Measurements from ENCODE around the gene CCDC150. TPM values are rescaled to one million over a fixed set of nuclear protein-coding genes. Genes with fewer than 3 reads are reported as not detected.
"Not testable (repeated sequence)": the region's sequence is repeated elsewhere in the genome, so short reads cannot be mapped to it uniquely, and the experiment has no call there.

The CCDC150 gene
- total RNA-seq, 2 experiments from 2014 or later, result 18.6 to 30.6 TPM

DNA sequence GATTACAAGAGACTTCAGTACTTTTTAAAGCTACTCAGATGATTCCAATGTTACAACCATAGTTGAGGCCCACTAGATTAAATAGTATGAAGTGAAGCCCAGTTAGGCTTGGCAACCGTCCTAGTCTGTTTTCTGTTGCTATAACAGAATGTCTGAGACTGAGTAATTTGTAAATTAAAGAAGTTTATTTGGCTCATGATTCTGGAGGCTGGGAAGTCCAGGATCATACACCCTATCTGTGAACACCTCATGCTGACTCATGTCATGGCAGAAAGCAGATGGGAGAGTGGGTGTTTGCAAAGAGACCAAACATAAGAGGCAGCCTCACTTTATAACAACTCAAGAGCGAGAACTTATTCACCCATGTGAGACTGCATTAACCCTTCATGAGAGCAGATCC, 63.1 kb downstream of the CCDC150 start:
- H3K9me3 Mint-ChIP-seq (ENCODE audit: low read depth), result no peaks in the 10 kb centered on the region
- H3K4me3 Mint-ChIP-seq, result no peak overlapping the region
- peaks cover 19% of the 10 kb centered on the region for H3K36me3 Mint-ChIP-seq
- H3K27ac Mint-ChIP-seq, result no peak overlapping the region
- ATAC-seq, result no peak
- no peaks in the 10 kb centered on the region for H3K27me3 Mint-ChIP-seq
- no peak for DNase-seq
- CTCF ChIA-PET, result no interaction called here
- peaks cover 2% of the 10 kb centered on the region for H3K4me1 Mint-ChIP-seq

GRCh38 chr2:196703695-196704094, 64.2 kb downstream of the CCDC150 start:
- Mint-ChIP-seq H3K4me1 (peaks cover 2% of the 10 kb centered on the region), H3K27ac (no peak overlapping the region), H3K27me3 (no peaks in the 10 kb centered on the region), H3K9me3 (ENCODE audit: low read depth) (no peaks in the 10 kb centered on the region), H3K36me3 (peaks cover 22% of the 10 kb centered on the region), H3K4me3 (no peak overlapping the region)
- DNase-seq, result no peak
- CTCF ChIA-PET, result no interaction called here
- no peak for ATAC-seq

- not testable (repeated sequence) for ATAC-seq; H3K27me3 Mint-ChIP-seq; H3K9me3 Mint-ChIP-seq (ENCODE audit: low read depth); DNase-seq; H3K4me3 Mint-ChIP-seq; H3K27ac Mint-ChIP-seq; H3K4me1 Mint-ChIP-seq
- peaks cover 34% of the 10 kb centered on the region for H3K36me3 Mint-ChIP-seq
- CTCF ChIA-PET, result interaction anchor here (1.1 kb wide), 1 partner anchor 9 kb away, joined by 3 read pairs; no protein-coding TSS in a partner anchor
These were observed 70.5 kb downstream of the CCDC150 start for GRCh38 chr2:196710056-196710455.

- H3K9me3 Mint-ChIP-seq (ENCODE audit: low read depth), result peaks cover 4% of the 10 kb centered on the region
- H3K36me3 Mint-ChIP-seq, result peaks cover 31% of the 10 kb centered on the region
- no peak overlapping the region for H3K27ac Mint-ChIP-seq
- no peaks in the 10 kb centered on the region for H3K27me3 Mint-ChIP-seq
- ATAC-seq (no peak), DNase-seq (no peak)
- H3K4me1 Mint-ChIP-seq, result no peaks in the 10 kb centered on the region
- CTCF ChIA-PET, result no interaction called here
- no peak overlapping the region for H3K4me3 Mint-ChIP-seq
These were observed 72.1 kb downstream of the CCDC150 start for GRCh38 chr2:196711625-196712024.

- no peak overlapping the region for H3K27ac Mint-ChIP-seq
- no peak for DNase-seq
- no peaks in the 10 kb centered on the region for H3K4me1 Mint-ChIP-seq
- H3K9me3 Mint-ChIP-seq (ENCODE audit: low read depth), result peaks cover 4% of the 10 kb centered on the region
- H3K4me3 Mint-ChIP-seq, result no peak overlapping the region
- peaks cover 26% of the 10 kb centered on the region for H3K36me3 Mint-ChIP-seq
- CTCF ChIA-PET, result no interaction called here
- no peak for ATAC-seq
- no peaks in the 10 kb centered on the region for H3K27me3 Mint-ChIP-seq
These were observed 73.4 kb downstream of the CCDC150 start for GRCh38 chr2:196712867-196713266.

DNA sequence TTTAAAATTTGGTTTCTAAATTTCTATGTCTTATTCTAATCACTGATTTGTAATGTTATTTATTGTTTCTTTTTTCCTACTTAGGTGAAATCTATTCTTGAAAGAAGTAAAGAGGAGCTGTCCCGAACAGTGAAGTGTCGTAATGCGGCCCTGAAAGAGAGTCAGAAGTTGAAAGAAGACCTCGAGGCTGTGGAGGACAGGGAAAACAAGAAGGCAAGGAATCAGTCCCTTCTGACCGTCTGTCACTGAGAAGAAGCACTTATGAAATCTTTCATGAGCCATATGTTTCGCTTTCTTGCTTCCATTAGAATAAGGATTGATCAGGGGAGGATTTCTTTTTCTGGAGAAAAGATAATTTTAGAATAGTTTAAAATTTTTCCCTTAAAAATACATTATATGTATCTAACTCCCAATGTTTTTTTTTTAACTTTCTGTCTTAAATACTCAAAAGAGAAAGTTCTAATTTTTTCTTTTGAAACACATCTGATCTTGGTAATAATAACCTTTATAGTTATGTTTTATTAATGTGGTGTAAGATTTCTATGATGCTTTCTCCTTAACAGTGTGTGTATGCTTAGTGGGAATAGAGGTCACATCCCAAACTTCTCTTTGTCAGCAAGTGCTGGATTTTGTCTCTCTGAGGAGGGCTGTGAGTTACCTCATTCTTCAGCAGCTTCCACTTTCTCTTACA, 79.0 kb downstream of the CCDC150 start:
- H3K9me3 Mint-ChIP-seq (ENCODE audit: low read depth), result no peaks in the 10 kb centered on the region
- no peak for ATAC-seq
- H3K27ac Mint-ChIP-seq, result no peak overlapping the region
- H3K4me1 Mint-ChIP-seq, result peaks cover 11% of the 10 kb centered on the region
- DNase-seq, result no peak
- H3K4me3 Mint-ChIP-seq, result no peak overlapping the region
- H3K27me3 Mint-ChIP-seq, result no peaks in the 10 kb centered on the region
- CTCF ChIA-PET, result no interaction called here
- peaks cover 24% of the 10 kb centered on the region for H3K36me3 Mint-ChIP-seq

DNA sequence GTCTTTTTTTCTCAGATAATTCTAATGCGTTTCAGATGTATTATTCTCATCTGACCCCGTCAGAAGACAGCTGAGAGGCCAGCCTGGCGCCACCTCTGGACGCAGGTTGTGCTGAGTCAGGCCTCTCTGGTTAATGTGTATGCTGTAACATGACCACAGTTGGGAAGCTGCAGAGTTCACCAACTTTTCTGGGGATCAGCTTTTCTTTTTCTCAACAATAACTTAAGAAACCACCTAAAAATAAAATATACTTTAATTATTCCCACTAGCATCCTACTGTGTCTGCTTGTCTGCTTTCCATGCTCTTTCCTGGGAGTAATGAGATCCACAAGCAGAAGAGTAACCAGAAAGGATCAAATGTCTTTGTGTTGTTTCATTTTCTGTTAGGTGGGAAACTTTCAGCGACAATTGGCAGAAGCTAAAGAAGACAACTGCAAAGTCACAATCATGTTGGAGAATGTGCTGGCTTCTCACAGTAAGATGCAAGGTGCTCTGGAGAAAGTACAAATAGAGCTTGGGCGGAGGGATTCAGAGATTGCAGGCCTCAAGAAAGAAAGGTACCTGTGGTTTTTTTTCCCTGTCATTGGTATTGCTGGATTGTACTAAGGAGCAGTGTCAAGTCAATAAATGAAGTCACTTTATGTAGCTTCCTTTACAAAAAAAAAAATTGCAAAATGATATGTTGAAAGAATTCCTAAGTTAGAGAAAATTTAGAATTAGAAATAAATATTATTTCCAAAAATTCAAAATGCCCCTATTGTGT, 79.8 kb downstream of the CCDC150 start:
- ATAC-seq (no peak), DNase-seq (no peak)
- Mint-ChIP-seq H3K36me3 (peaks cover 30% of the 10 kb centered on the region), H3K4me3 (no peak overlapping the region), H3K27me3 (no peaks in the 10 kb centered on the region), H3K9me3 (ENCODE audit: low read depth) (no peaks in the 10 kb centered on the region), H3K4me1 (peaks cover 15% of the 10 kb centered on the region), H3K27ac (no peak overlapping the region)
- CTCF ChIA-PET, result no interaction called here

- no peak for DNase-seq
- peaks cover 49% of the 10 kb centered on the region for H3K36me3 Mint-ChIP-seq
- no peaks in the 10 kb centered on the region for H3K27me3 Mint-ChIP-seq
- ATAC-seq, result no peak
- CTCF ChIA-PET, result no interaction called here
- H3K9me3 Mint-ChIP-seq (ENCODE audit: low read depth), result no peaks in the 10 kb centered on the region
- no peak overlapping the region for H3K4me3 Mint-ChIP-seq
- no peak overlapping the region for H3K27ac Mint-ChIP-seq
- H3K4me1 Mint-ChIP-seq, result peaks cover 33% of the 10 kb centered on the region
These were observed 84.1 kb downstream of the CCDC150 start for GRCh38 chr2:196723571-196723970.

DNA sequence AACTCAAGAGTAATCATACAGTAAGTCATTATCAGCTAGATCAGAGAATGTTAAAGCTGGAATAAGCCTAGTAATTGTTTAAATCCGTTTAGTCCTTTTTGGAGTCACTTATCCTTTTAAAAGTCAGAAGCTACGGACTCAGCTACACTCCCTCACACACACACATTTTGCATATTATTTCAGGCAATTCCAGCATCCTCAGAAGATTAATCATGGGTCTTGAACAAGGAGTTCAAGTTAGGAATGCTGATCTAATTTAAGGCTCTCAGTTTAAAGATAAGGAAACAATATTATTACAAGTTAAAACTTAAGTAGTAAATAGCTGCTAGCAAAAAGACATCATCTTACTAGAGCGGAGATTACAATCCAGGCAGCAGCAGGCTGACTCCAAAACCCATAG, 85.7 kb downstream of the CCDC150 start:
- DNase-seq, result no peak
- peaks cover 33% of the 10 kb centered on the region for H3K4me1 Mint-ChIP-seq
- CTCF ChIA-PET, result interaction anchor here (1.1 kb wide), 1 partner anchor 26 kb away, joined by 5 read pairs; no protein-coding TSS in a partner anchor
- H3K36me3 Mint-ChIP-seq, result peaks cover 54% of the 10 kb centered on the region
- no peak for ATAC-seq
- no peak overlapping the region for H3K27ac Mint-ChIP-seq
- H3K4me3 Mint-ChIP-seq, result no peak overlapping the region
- H3K9me3 Mint-ChIP-seq (ENCODE audit: low read depth), result no peaks in the 10 kb centered on the region
- H3K27me3 Mint-ChIP-seq, result no peaks in the 10 kb centered on the region

GRCh38 chr2:196725882-196726281, 86.4 kb downstream of the CCDC150 start:
- H3K27ac Mint-ChIP-seq, result peak overlapping the region; percentile 41

DNA sequence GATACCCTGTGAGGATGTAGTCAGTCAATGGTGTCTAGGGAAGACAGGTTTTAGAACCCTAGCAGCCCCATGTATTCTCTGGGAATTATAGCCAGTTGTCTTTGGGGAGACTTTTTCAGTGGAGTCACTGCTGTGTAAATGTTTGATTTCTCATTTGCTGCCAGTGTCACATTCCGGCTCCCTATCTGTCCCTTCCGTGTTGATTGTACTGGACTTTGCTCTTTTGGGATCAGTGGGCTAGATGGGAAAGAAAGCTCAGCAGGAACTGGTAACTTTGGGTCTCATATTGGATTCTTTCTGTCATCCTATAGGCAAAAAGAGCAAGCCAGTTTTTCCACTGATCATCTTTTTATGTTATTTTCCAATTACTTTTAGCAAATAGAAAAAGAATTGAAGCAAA, 89.9 kb downstream of the CCDC150 start:
- peaks cover 67% of the 10 kb centered on the region for H3K36me3 Mint-ChIP-seq
- no peak overlapping the region for H3K27ac Mint-ChIP-seq
- H3K27me3 Mint-ChIP-seq, result no peaks in the 10 kb centered on the region
- DNase-seq (no peak), ATAC-seq (no peak)
- H3K4me3 Mint-ChIP-seq, result no peak overlapping the region
- peaks cover 18% of the 10 kb centered on the region for H3K4me1 Mint-ChIP-seq
- CTCF ChIA-PET, result interaction anchor here (1.0 kb wide), 1 partner anchor 137 kb away, joined by 4 read pairs; no protein-coding TSS in a partner anchor
- H3K9me3 Mint-ChIP-seq (ENCODE audit: low read depth), result no peaks in the 10 kb centered on the region

More at GRCh38 chr2:196725882-196726281, 86.4 kb downstream of the CCDC150 start:
- H3K27me3 Mint-ChIP-seq, result no peaks in the 10 kb centered on the region
- no peak overlapping the region for H3K4me3 Mint-ChIP-seq
- peaks cover 57% of the 10 kb centered on the region for H3K36me3 Mint-ChIP-seq
- ATAC-seq (peak; percentile 73), DNase-seq (peak; percentile 49)
- no peaks in the 10 kb centered on the region for H3K9me3 Mint-ChIP-seq (ENCODE audit: low read depth)
- CTCF ChIA-PET, result interaction anchor here (1.1 kb wide), 1 partner anchor 25 kb away, joined by 5 read pairs; no protein-coding TSS in a partner anchor
- H3K4me1 Mint-ChIP-seq, result peaks cover 32% of the 10 kb centered on the region

GRCh38 chr2:196736646-196737045, 97.1 kb downstream of the CCDC150 start:
- not testable (repeated sequence) for DNase-seq, H3K4me3 Mint-ChIP-seq, ATAC-seq, H3K27me3 Mint-ChIP-seq, H3K27ac Mint-ChIP-seq, H3K4me1 Mint-ChIP-seq
- CTCF ChIA-PET, result interaction anchor here (1.1 kb wide), 1 partner anchor 14 kb away, joined by 4 read pairs; no protein-coding TSS in a partner anchor
- Mint-ChIP-seq H3K36me3 (peaks cover 76% of the 10 kb centered on the region), H3K9me3 (ENCODE audit: low read depth) (peaks cover 16% of the 10 kb centered on the region)

- Mint-ChIP-seq H3K27me3 (no peaks in the 10 kb centered on the region), H3K4me1 (no peaks in the 10 kb centered on the region), H3K9me3 (ENCODE audit: low read depth) (peaks cover 16% of the 10 kb centered on the region), H3K36me3 (peaks cover 76% of the 10 kb centered on the region), H3K27ac (no peak overlapping the region), H3K4me3 (no peak overlapping the region)
- CTCF ChIA-PET, result interaction anchor here (1.1 kb wide), 1 partner anchor 14 kb away, joined by 4 read pairs; no protein-coding TSS in a partner anchor
- no peak for DNase-seq
- ATAC-seq, result no peak
These were observed 97.5 kb downstream of the CCDC150 start for GRCh38 chr2:196737046-196737445.

DNA sequence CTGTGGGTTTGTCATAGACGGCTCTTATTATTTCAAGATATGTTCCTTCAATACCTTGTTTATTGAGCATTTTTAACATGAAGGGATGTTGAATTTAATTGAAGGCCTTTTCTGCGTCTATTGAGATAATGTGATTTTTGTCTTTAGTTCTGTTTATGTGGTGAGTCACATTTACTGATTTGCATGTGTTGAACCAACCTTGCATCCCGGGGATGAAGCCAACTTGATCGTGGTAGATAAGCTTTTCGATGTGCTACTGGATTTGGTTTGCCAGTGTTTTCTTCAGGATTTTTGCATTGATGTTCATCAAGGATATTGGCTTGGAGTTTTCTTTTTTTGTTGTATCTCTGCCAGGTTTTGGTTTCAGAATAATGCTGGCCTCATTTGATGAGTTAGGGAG, 99.5 kb downstream of the CCDC150 start:
- no peaks in the 10 kb centered on the region for H3K4me1 Mint-ChIP-seq
- no peak for DNase-seq
- CTCF ChIA-PET, result interaction anchor here (1.0 kb wide), 1 partner anchor 9 kb away, joined by 3 read pairs; no protein-coding TSS in a partner anchor

More for the DNA sequence above, 99.5 kb downstream of the CCDC150 start:
- Mint-ChIP-seq H3K27me3 (no peaks in the 10 kb centered on the region), H3K36me3 (peaks cover 65% of the 10 kb centered on the region), H3K27ac (no peak overlapping the region), H3K4me3 (no peak overlapping the region), H3K9me3 (ENCODE audit: low read depth) (peaks cover 16% of the 10 kb centered on the region)
- ATAC-seq, result no peak

All from activated CD8-positive, alpha-beta memory T cell treated with anti-CD3 and anti-CD28 coated beads, Interleukin-2, amount 10 ng/mL, durations not matched to agents 7 days and 5 days (primary cell).